ENCODE data around the gene NOS3.

GRCh38 chr7:150954986-150955518 lies 35.8 kb upstream of the NOS3 start:
- TF ChIP-seq POLR2AphosphoS5 (IDR thresholded peaks at IDR 0.05) (no peak), POLR2A (IDR thresholded peaks at IDR 0.05) (no peak)
